BLaER1 (cell line): ENCODE data around the gene POLR3E.

Experiments used
- H3K27ac ChIP-seq: shearing (Covaris generic); formaldehyde crosslinking; 2 replicates; pipeline ENCODE4 v1.8.1; 2022
- H3K27me3 ChIP-seq: shearing (Covaris generic); formaldehyde crosslinking; 2 replicates; pipeline ENCODE4 v1.8.1; 2022
- H3K36me3 ChIP-seq: shearing (Covaris generic); formaldehyde crosslinking; 2 replicates; pipeline ENCODE4 v1.8.1; 2022
- H3K4me1 ChIP-seq: shearing (Covaris generic); formaldehyde crosslinking; 2 replicates; pipeline ENCODE4 v1.8.1; 2022
- H3K4me2 ChIP-seq: shearing (Covaris generic); formaldehyde crosslinking; 2 replicates; pipeline ENCODE4 v1.8.1; 2022
- H3K4me3 ChIP-seq: shearing (Covaris generic); formaldehyde crosslinking; 2 replicates; pipeline ENCODE4 v1.8.1; 2022
- H3K9ac ChIP-seq: shearing (Covaris generic); formaldehyde crosslinking; 2 replicates; pipeline ENCODE4 v1.8.1; 2022
- H3K9me3 ChIP-seq: shearing (Covaris generic); formaldehyde crosslinking; 2 replicates; pipeline ENCODE4 v1.8.1; 2022
- H4K20me1 ChIP-seq: shearing (Covaris generic); formaldehyde crosslinking; 2 replicates; pipeline ENCODE4 v1.8.1; 2022
- Cebpa-rat ChIP-seq: shearing (Covaris generic); IDR thresholded peaks from 2 replicates; pipeline ENCODE4 v1.8.1; 2022

The POLR3E gene, protein sequence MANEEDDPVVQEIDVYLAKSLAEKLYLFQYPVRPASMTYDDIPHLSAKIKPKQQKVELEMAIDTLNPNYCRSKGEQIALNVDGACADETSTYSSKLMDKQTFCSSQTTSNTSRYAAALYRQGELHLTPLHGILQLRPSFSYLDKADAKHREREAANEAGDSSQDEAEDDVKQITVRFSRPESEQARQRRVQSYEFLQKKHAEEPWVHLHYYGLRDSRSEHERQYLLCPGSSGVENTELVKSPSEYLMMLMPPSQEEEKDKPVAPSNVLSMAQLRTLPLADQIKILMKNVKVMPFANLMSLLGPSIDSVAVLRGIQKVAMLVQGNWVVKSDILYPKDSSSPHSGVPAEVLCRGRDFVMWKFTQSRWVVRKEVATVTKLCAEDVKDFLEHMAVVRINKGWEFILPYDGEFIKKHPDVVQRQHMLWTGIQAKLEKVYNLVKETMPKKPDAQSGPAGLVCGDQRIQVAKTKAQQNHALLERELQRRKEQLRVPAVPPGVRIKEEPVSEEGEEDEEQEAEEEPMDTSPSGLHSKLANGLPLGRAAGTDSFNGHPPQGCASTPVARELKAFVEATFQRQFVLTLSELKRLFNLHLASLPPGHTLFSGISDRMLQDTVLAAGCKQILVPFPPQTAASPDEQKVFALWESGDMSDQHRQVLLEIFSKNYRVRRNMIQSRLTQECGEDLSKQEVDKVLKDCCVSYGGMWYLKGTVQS

DNA sequence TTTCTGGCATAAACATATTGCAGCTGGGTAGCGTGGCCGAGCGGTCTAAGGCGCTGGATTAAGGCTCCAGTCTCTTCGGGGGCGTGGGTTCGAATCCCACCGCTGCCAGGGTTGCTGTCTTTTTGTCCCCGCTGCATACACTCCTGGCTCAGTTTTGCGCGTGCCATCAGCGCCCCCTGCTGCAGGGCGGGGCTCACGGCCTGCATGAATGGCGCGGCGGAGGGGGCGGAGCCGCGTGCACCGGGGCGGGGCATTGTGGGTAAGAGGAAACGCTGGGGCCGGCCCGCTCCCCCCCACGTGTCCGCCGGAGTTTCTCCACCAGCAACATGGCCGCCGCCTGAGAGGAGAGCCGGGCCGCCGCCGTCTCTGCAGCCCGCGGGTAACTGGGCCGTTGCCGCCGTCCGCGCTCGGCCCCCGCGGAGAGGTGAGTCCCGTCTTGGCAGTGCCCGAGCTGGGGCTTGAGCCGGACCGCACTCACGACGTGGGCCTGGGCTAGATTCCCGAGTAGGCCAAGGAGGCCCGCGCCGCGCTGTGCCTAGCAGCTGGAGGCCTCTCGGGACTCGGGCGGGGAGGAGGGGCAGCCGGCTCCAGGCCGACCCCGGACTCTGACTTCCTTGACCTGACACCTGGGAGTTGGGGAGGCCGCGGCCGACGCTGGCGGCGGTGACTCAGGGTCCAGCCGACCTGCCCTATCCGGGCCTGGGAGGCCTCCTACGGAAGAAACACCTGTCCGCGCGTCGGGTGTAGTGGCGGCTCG is at the start of gene POLR3E:
TSS of gene POLR3E (plus strand) at position 296 of the 757 bp plus-strand sequence. CDS start 5,560 bp downstream, outside the sequence.
- Histone ChIP-seq H3K27ac (peak within 1 kb of the TSS; percentile 94), H3K4me1 (peaks cover 41% of the 10 kb centered on the region), H3K9ac (peak within 1 kb of the TSS; percentile 93), H4K20me1 (peaks cover 50% of the 10 kb centered on the region), H3K9me3 (no peaks in the 10 kb centered on the region), H3K36me3 (peaks cover 23% of the 10 kb centered on the region), H3K27me3 (no peaks in the 10 kb centered on the region), H3K4me3 (peak within 1 kb of the TSS; percentile 97), H3K4me2 (peak within 1 kb of the TSS; percentile 89)
- TF ChIP-seq Cebpa-rat, result no peak

DNA sequence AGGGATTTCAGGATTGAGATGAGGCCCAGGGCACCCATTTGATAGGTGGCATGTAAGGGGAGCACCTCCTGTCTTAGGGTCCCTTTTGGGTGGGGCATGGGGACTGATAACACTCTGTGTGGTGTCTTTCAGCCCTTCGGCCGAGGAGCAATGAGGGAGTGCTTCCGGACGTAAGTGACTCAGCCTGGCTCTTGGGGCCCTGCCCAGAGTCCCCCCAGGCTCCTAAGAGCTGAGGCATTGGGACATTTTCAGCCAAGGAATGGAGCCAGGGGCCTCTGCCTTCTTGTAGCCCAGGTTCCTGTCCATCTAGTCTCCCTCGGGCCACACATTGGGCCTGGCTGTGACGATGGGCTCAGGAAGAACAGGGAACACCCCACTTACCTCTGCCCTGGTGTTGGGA is 46.7 kb upstream of the POLR3E start:
- Histone ChIP-seq H3K36me3 (peaks cover 99% of the 10 kb centered on the region), H3K9me3 (peaks cover 19% of the 10 kb centered on the region), H4K20me1 (peaks cover 6% of the 10 kb centered on the region; the same call in 1 of the 2 replicates), H3K27ac (no peak overlapping the region), H3K4me1 (peaks cover 15% of the 10 kb centered on the region), H3K4me3 (no peak overlapping the region), H3K9ac (no peak overlapping the region), H3K4me2 (no peak overlapping the region), H3K27me3 (no peaks in the 10 kb centered on the region)
- no peak for TF ChIP-seq Cebpa-rat

DNA sequence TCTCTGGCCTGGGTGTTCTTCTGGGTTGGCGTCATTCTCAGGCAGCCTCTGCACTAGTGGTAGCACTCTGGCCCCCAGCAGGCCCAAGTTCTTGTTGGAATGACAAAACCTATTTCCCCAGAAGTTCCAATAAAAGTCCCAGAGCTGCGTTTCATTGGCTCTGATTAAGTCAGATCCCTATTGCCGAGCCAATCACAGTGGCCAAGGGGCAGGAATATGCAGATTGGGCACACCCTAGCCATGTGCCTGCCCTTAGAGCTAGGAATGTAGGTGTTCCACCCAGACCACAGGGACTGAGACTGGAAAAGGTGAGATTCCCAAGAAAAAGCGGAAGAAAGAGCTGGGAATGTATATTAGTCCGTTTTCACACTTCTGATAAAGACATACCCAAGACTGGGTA is 44.9 kb upstream of the POLR3E start:
- H3K27ac ChIP-seq, result no peak overlapping the region
- H4K20me1 ChIP-seq, result peaks cover 6% of the 10 kb centered on the region; the same call in 1 of the 2 replicates
- peaks cover 20% of the 10 kb centered on the region for H3K9me3 ChIP-seq
- H3K27me3 ChIP-seq, result no peaks in the 10 kb centered on the region
- TF ChIP-seq Cebpa-rat, result no peak
- no peak overlapping the region for H3K4me3 ChIP-seq
- H3K4me2 ChIP-seq, result peak overlapping the region; percentile 60; the same call in 1 of the 2 replicates
- H3K9ac ChIP-seq, result no peak overlapping the region
- peaks cover 99% of the 10 kb centered on the region for H3K36me3 ChIP-seq
- peaks cover 15% of the 10 kb centered on the region for H3K4me1 ChIP-seq

DNA sequence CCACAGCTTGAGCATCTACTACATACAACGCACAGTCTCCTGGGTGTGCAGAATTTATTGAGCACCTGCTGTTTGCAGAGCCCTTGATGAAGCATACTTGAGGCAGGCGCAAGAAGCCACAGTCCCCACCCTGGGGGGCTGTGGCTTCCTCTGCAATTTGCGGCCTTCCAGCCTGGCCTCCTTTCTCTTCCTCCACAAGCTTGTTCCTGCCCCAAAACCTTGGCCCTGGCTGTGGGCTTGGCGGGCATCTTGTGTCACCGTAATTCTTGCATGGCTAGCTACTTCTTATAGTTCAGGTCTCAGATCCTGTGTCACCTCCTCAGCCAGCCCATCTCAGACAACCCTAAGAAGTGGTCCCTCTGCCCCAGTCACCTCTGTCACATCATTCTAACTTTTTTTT is 43.9 kb upstream of the POLR3E start:
- H3K9ac ChIP-seq, result no peak overlapping the region
- H3K4me2 ChIP-seq, result peak overlapping the region; percentile 60
- H3K36me3 ChIP-seq, result peaks cover 99% of the 10 kb centered on the region

DNA sequence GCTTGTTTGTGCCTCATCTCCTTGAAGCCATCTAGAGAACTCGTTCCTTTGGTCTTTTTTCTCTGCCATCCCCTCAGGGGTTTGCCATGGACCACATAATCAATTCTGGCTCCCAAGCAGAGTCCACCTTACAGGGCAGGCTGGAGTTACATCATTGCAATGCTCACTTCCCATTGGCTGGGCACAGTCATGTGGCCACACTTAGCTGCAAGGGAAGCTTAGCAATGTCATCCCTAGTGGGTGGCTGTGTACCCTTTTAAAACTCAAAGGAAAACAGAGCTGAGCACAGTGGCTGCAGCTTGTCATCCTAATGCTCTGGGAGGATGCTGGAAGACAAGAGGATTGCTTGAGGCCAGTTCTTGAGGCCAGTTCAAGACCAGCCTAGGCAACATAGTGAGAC is 41.9 kb upstream of the POLR3E start:
- no peak overlapping the region for H3K4me3 ChIP-seq
- H3K27me3 ChIP-seq, result no peaks in the 10 kb centered on the region
- no peak overlapping the region for H3K27ac ChIP-seq
- peaks cover 34% of the 10 kb centered on the region for H3K9me3 ChIP-seq
- peaks cover 6% of the 10 kb centered on the region; the same call in 1 of the 2 replicates for H4K20me1 ChIP-seq
- peaks cover 15% of the 10 kb centered on the region for H3K4me1 ChIP-seq
- H3K9ac ChIP-seq, result no peak overlapping the region
- peaks cover 100% of the 10 kb centered on the region for H3K36me3 ChIP-seq
- no peak for TF ChIP-seq Cebpa-rat
- no peak overlapping the region for H3K4me2 ChIP-seq

More for the DNA sequence above, 43.9 kb upstream of the POLR3E start:
- Histone ChIP-seq H3K27ac (no peak overlapping the region), H3K4me1 (peaks cover 15% of the 10 kb centered on the region), H3K9me3 (peaks cover 20% of the 10 kb centered on the region), H3K4me3 (no peak overlapping the region), H3K27me3 (no peaks in the 10 kb centered on the region), H4K20me1 (peaks cover 6% of the 10 kb centered on the region; the same call in 1 of the 2 replicates)
- TF ChIP-seq Cebpa-rat, result no peak

DNA sequence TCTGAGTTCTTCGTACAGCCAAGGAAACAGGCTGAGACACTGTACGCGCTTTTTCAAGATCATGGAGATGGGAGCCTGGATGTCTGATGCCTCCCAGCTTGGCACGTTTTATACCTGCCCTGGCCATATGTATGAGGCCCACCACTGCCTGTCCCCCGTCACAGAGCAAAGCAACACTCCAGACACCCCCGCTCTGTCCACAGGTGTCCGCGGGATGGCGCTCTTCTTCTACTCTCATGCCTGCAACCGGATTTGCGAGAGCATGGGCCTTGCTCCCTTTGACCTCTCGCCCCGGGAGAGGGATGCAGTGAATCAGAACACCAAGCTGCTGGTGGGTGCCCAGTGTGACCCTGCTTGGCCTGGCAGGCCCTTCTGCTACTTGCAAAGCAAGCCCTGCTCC is 39.8 kb upstream of the POLR3E start:
- TF ChIP-seq Cebpa-rat, result no peak
- Histone ChIP-seq H3K27ac (no peak overlapping the region), H3K9ac (no peak overlapping the region), H3K4me2 (no peak overlapping the region), H3K4me3 (no peak overlapping the region), H3K4me1 (peaks cover 12% of the 10 kb centered on the region), H3K36me3 (peaks cover 100% of the 10 kb centered on the region), H3K27me3 (no peaks in the 10 kb centered on the region), H4K20me1 (peaks cover 6% of the 10 kb centered on the region; the same call in 1 of the 2 replicates), H3K9me3 (peaks cover 35% of the 10 kb centered on the region)

DNA sequence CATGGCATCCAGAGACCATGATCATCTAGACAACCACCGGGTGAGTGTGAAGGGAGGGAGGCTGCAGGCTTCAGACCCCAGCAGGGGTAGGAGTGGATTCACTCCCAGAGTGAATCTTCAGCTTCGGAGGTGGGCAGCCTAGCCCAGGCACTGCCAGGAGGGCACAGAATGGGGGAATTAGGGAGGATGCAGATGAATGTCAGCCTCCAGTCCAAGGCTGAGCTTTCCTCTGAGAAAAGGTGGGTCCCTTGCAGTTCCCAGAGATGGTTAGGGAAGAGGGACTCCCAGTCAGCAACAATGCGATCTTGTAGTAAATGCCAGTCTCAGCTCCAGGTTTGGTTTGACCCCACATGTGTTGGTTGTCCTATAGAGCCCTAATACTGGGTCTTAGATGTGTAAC is 36.7 kb upstream of the POLR3E start:
- no peaks in the 10 kb centered on the region for H3K4me1 ChIP-seq
- no peak overlapping the region for H3K27ac ChIP-seq
- no peak overlapping the region for H3K4me3 ChIP-seq
- peaks cover 20% of the 10 kb centered on the region for H3K9me3 ChIP-seq
- H3K9ac ChIP-seq, result no peak overlapping the region
- no peaks in the 10 kb centered on the region for H4K20me1 ChIP-seq
- H3K36me3 ChIP-seq, result peaks cover 100% of the 10 kb centered on the region
- H3K4me2 ChIP-seq, result no peak overlapping the region
- no peaks in the 10 kb centered on the region for H3K27me3 ChIP-seq
- no peak for TF ChIP-seq Cebpa-rat

DNA sequence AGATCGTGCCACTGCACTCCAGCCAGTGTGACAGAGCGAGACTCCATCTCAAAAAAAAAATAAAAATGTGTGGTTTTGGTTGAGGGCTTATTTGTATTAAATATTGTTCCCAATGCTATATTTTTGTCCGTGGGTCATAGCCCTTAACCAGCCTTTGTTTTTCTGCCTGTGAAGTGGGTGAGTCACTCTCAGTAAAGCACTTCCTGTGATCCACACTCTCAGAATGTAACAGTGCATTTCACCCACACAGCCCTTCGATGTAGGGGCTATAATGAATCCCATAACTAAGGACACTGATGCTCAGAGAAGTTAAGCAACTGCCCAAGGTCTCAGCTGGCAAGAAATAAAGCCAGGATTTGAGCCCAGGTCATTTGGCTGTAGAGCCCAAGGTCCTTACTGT is 34.7 kb upstream of the POLR3E start:
- no peaks in the 10 kb centered on the region for H4K20me1 ChIP-seq
- no peaks in the 10 kb centered on the region for H3K27me3 ChIP-seq
- H3K9ac ChIP-seq, result no peak overlapping the region
- no peak for TF ChIP-seq Cebpa-rat
- H3K9me3 ChIP-seq, result peaks cover 19% of the 10 kb centered on the region
- no peaks in the 10 kb centered on the region for H3K4me1 ChIP-seq
- H3K4me2 ChIP-seq, result no peak overlapping the region
- no peak overlapping the region for H3K27ac ChIP-seq
- H3K4me3 ChIP-seq, result no peak overlapping the region
- H3K36me3 ChIP-seq, result peaks cover 100% of the 10 kb centered on the region

DNA sequence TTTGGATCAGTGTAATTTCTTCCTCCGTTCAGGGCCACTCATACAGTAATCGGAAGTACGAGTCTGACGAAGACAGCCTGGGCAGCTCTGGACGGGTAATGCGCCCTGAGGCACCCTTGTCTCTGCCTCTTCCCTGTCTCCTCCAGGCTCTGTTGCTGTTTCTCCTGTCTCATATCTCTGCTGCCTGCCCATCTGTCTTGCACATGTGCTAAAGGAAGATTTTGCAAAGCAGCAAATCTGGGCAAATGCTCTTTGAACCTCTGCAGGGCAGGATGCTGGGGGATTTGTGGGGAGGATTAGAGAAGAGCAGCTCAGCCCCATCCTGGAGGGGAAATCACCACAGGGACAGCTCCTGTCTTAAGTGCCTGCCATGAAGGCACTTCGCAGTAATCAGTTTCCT is 32.4 kb upstream of the POLR3E start:
- Histone ChIP-seq H3K4me2 (no peak overlapping the region), H4K20me1 (no peaks in the 10 kb centered on the region), H3K9me3 (peaks cover 11% of the 10 kb centered on the region), H3K27me3 (no peaks in the 10 kb centered on the region), H3K36me3 (peaks cover 100% of the 10 kb centered on the region), H3K27ac (no peak overlapping the region), H3K4me3 (no peak overlapping the region), H3K4me1 (no peaks in the 10 kb centered on the region), H3K9ac (no peak overlapping the region)
- no peak for TF ChIP-seq Cebpa-rat
